Kasumi-1 (cell line): ENCODE data around the gene APOBEC3F.

ENCODE experiments used
- DNase-seq, 2 experiments: peaks; one replicate each; lab custom pipeline; 2025; lab: John Stamatoyannopoulos, UW

APOBEC3F gene

DNA sequence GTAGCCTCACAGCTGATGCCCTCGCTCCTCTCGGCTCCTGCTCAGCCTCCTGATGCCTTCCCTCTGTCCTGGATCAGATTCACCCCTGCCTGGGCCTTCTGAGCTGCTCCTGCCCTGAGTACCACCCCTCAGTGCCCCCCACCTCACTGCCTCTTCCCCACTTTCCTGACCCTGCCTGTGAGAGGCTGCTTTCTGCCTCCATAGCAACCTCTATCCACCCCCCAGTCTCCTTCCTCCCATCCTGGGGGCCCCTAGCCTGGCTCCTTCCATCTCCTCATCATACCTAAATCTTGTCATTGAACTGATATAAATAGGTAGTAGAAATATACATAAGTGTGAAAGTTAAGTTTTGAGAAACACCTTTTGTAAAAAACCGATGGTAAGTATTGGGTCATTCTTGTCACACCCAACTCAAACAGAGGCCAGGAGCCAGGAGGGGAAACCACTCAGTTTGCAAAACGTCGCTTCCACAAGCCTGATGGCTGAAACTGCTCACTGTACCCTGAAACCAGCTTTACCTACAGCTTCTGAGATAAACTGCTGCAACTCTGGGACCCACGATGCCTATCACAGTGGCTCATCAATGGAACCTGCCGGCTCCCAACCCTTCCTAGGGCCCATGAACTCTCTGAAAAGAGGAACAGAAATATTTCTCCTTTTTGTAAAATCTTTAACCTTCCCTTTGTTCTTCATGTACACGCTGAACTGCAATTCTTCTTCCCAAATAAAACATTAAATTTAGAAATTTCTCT is 51.6 kb downstream of the APOBEC3F start:
- DNase-seq, result no peak

GRCh38 chr22:39094717-39095389 is 54.2 kb downstream of the APOBEC3F start:
- DNase-seq, result no peak

- DNase-seq, result no peak
These were observed 55.3 kb downstream of the APOBEC3F start for GRCh38 chr22:39095971-39096370.

DNA sequence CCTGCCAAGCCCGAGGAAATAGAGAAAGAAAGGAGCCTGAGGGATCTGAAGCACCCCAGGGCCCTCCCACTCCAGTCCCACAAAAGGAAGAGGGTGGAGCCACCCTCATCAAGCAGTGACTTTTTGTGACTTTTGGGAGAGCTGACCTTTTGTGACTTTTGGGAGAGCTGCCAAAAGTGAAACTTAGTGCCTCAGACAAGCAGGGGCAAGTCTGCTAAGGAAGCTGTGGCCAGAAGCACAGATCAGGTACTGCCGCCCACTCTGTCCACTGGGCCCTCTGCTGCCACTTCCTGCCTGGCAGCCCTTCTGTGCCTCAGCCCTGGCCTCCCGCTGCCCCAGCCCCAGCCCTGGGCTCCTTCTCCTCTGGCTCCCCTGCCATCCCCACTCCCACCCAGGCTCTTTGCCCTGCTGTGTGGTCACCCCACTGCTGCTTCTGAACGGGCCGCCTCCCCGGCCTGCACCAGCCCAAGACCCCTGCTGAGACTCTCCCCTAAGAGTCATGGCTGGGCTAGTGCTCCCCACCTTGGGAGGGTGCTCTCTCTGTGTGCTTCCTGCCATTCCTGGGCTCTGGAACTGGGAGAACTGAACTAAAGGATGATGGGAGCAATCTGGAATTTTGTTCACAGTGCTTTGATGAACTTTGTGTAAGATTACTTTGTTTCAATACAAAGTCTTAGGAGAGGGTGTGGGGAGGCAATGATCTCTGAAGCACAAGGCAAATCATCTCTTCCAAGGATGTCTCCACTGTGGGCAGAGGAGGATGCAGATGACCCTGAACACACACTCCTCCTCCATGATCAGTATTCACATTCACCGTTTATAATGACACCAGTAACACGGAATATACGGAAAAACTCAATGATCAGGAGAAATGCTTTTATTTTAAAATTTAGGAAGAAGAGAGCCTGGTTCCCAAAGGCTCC is 56.7 kb downstream of the APOBEC3F start, which contains the start of gene APOBEC3H:
Gene APOBEC3H (plus strand): TSS at position 147 of the 923 bp plus-strand sequence. CDS start 3,035 bp downstream, outside the sequence.
- peak in 1 of 2 experiments; percentile 15 for DNase-seq

DNA sequence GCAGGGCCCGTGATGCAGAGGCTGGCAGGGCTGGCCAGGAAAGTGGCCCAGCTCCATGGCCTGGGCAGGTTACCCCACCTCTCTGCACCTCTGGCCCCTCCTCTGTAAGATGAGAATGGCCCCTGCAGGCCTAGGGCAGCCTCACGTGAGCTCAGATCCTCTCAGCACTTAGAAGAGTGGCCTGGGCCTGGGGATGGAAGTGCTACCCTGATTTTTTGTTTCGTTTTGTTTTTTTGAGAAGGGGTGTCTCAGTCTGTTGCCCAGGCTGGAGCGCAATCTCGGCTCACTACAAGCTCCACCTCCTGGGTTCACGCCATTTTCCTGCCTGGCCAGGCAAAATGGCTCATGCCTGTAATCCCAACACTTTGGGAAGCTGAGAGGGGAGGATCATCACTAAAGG is 57.4 kb downstream of the APOBEC3F start:
- DNase-seq, result no peak

DNA sequence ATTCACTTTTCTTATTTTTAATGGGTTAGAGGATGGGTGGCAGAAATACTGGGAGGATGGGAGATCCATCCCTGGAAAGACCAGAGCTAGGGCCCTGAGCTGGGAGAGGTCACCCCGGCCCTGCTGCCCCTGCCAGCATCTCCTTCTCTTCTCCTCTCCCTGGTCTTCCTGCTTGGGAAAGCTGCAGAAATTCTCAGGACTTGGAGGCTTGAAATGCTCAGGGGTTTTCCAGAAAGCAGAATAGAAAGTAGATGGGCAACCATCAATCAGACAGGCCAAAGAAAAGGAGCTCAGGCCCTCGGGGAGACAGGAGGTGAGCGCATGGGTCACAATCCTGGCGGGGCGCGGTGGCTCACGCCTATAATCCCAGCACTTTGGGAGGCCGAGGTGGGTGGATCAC is 57.9 kb downstream of the APOBEC3F start:
- DNase-seq, result no peak

DNA sequence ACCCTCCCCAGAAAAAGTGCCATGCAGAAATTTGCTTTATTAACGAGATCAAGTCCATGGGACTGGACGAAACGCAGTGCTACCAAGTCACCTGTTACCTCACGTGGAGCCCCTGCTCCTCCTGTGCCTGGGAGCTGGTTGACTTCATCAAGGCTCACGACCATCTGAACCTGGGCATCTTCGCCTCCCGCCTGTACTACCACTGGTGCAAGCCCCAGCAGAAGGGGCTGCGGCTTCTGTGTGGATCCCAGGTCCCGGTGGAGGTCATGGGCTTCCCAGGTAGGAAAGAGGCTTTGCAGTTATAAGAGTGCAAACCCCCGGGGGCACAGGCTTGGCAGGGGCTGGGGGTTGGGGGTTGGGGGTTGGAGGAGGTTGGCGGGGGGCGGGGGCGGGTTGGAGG is 60.6 kb downstream of the APOBEC3F start:
- no peak for DNase-seq

- DNase-seq, result no peak
These were observed 62.8 kb downstream of the APOBEC3F start for GRCh38 chr22:39103431-39103830.
